ENCODE results near the gene ARID1B.

GRCh38 chr6:156957931-156958547 lies 180.9 kb downstream of the ARID1B start:
- TF ChIP-seq E2F8 (IDR thresholded peaks at IDR 0.05; ENCODE audit: low read depth, partially characterized antibody) (no peak), ZBTB33 (IDR thresholded peaks at IDR 0.05) (no peak), CTCF (IDR thresholded peaks at IDR 0.05 in 2 of 3, conservative IDR thresholded peaks at IDR 0.05 in 1 of 3; ENCODE audit: control insufficient read depth in 2 of 3, extremely low read depth in 1 of 3, insufficient read depth in 1 of 3, low read depth in 3 of 3, low read length in 3 of 3) (no peak), RAD21 (IDR thresholded peaks at IDR 0.05; ENCODE audit: insufficient read depth, low read depth, low read length) (no peak), CBX5 (IDR thresholded peaks at IDR 0.05; ENCODE audit: low read depth) (no peak), ESRRA (IDR thresholded peaks at IDR 0.05; ENCODE audit: low read length) (no peak), CHD4 (IDR thresholded peaks at IDR 0.05) (no peak), SMC3 (IDR thresholded peaks at IDR 0.05; ENCODE audit: borderline replicate concordance, low read length) (no peak), TAF1 (IDR thresholded peaks at IDR 0.05; ENCODE audit: borderline replicate concordance, low read depth, low read length) (no peak), MYC (IDR thresholded peaks at IDR 0.05; ENCODE audit: insufficient read depth, insufficient read length, insufficient replicate concordance, low read length, severe bottlenecking) (no peak), TARDBP (IDR thresholded peaks at IDR 0.05; ENCODE audit: borderline replicate concordance) (no peak), RFX5 (IDR thresholded peaks at IDR 0.05; ENCODE audit: low read depth, low read length) (no peak), ATF3 (IDR thresholded peaks at IDR 0.05; ENCODE audit: borderline replicate concordance, extremely low read depth, low read depth, low read length) (no peak)

All from GM12878 (cell line).